WTC11 (cell line): ENCODE data around the gene SLC46A1. TPM values are rescaled to one million over a fixed set of nuclear protein-coding genes. Genes with fewer than 3 reads are reported as not detected.

Experiments used
- ATF2 ChIP-seq: sonication (generic); formaldehyde crosslinking; IDR thresholded peaks from 2 replicates; pipeline ENCODE4 v1.8.1; 2022; ENCODE audit warnings: low read depth, missing genetic modification reagents, borderline replicate concordance
- ATF6 ChIP-seq: sonication (generic); formaldehyde crosslinking; IDR thresholded peaks from 2 replicates; pipeline ENCODE4 v1.8.1; 2023; ENCODE audit warnings: mild to moderate bottlenecking, missing genetic modification reagents
- E2F1 ChIP-seq: sonication (generic); formaldehyde crosslinking; IDR thresholded peaks from 2 replicates; pipeline ENCODE4 v1.8.0; 2022; ENCODE audit warnings: mild to moderate bottlenecking, missing genetic modification reagents
- ESRRA ChIP-seq: sonication (generic); formaldehyde crosslinking; IDR thresholded peaks from 2 replicates; pipeline ENCODE4 v1.8.1; 2022; ENCODE audit warnings: mild to moderate bottlenecking, missing genetic modification reagents, borderline replicate concordance
- FOXJ3 ChIP-seq: sonication (generic); formaldehyde crosslinking; IDR thresholded peaks from 2 replicates; pipeline ENCODE4 v1.9.0; 2021; ENCODE audit warnings: missing genetic modification reagents, mild to moderate bottlenecking, borderline replicate concordance
- GTF2I ChIP-seq: fragments of 250-450 bp; sonication (Bioruptor Pico); conservative IDR thresholded peaks from 2 replicates; pipeline ENCODE4 v1.4.0; 2021; ENCODE audit warnings: mild to moderate bottlenecking
- HMGA2 ChIP-seq: fragments of 250-450 bp; sonication (Bioruptor Pico); IDR thresholded peaks from 2 replicates; pipeline ENCODE4 v1.4.0; 2021; ENCODE audit warnings: mild to moderate bottlenecking, moderate library complexity
- HMGXB4 ChIP-seq: sonication (generic); formaldehyde crosslinking; IDR thresholded peaks from 2 replicates; pipeline ENCODE4 v1.8.1; 2023; ENCODE audit warnings: mild to moderate bottlenecking, moderate library complexity, missing genetic modification reagents
- JAZF1 ChIP-seq: fragments of 250-450 bp; sonication (Bioruptor Pico); IDR thresholded peaks from 2 replicates; pipeline ENCODE4 v1.9.0; 2021; ENCODE audit warnings: moderate library complexity, mild to moderate bottlenecking, inconsistent platforms
- KAT7 ChIP-seq: sonication (generic); formaldehyde crosslinking; IDR thresholded peaks from 2 replicates; pipeline ENCODE4 v1.8.1; 2023; ENCODE audit warnings: missing genetic modification reagents, mild to moderate bottlenecking, borderline replicate concordance
- MAX ChIP-seq: sonication (generic); formaldehyde crosslinking; IDR thresholded peaks from 2 replicates; pipeline ENCODE4 v1.8.0; 2022; ENCODE audit warnings: mild to moderate bottlenecking, missing genetic modification reagents
- MLX ChIP-seq: sonication (generic); formaldehyde crosslinking; IDR thresholded peaks from 2 replicates; pipeline ENCODE4 v1.8.1; 2023; ENCODE audit warnings: mild to moderate bottlenecking, missing genetic modification reagents, moderate library complexity
- NFE2L1 ChIP-seq: sonication (generic); formaldehyde crosslinking; IDR thresholded peaks from 2 replicates; pipeline ENCODE4 v1.8.1; 2023; ENCODE audit warnings: missing genetic modification reagents
- NFYB ChIP-seq: sonication (generic); formaldehyde crosslinking; conservative IDR thresholded peaks from 2 replicates; pipeline ENCODE4 v1.8.0; 2022; ENCODE audit warnings: low read depth, missing genetic modification reagents
- NR3C1 ChIP-seq: sonication (generic); formaldehyde crosslinking; conservative IDR thresholded peaks from 2 replicates; pipeline ENCODE4 v1.8.1; 2023; ENCODE audit warnings: low read depth, mild to moderate bottlenecking, missing genetic modification reagents
- RELA ChIP-seq: sonication (generic); formaldehyde crosslinking; IDR thresholded peaks from 2 replicates; pipeline ENCODE4 v1.8.1; 2022; ENCODE audit warnings: missing genetic modification reagents, mild to moderate bottlenecking, borderline replicate concordance
- SMAD3 ChIP-seq: sonication (generic); formaldehyde crosslinking; IDR thresholded peaks from 2 replicates; pipeline ENCODE4 v1.8.0; 2022; ENCODE audit warnings: missing genetic modification reagents, mild to moderate bottlenecking, borderline replicate concordance
- STAT6 ChIP-seq: sonication (generic); formaldehyde crosslinking; conservative IDR thresholded peaks from 2 replicates; pipeline ENCODE4 v1.8.1; 2023; ENCODE audit warnings: mild to moderate bottlenecking, low read depth, missing genetic modification reagents, moderate library complexity
- TEAD1 ChIP-seq: sonication (generic); formaldehyde crosslinking; IDR thresholded peaks from 2 replicates; pipeline ENCODE4 v1.8.0; 2022; ENCODE audit warnings: mild to moderate bottlenecking, missing genetic modification reagents
- TEAD4 ChIP-seq: sonication (generic); formaldehyde crosslinking; IDR thresholded peaks from 2 replicates; pipeline ENCODE4 v1.8.0; 2022; ENCODE audit warnings: mild to moderate bottlenecking, missing genetic modification reagents
- ZBTB43 ChIP-seq: sonication (generic); formaldehyde crosslinking; IDR thresholded peaks from 2 replicates; pipeline ENCODE4 v1.8.1; 2023; ENCODE audit warnings: mild to moderate bottlenecking, missing genetic modification reagents
- ZNF121 ChIP-seq: sonication (generic); formaldehyde crosslinking; IDR thresholded peaks from 2 replicates; pipeline ENCODE4 v1.8.0; 2023; ENCODE audit warnings: missing genetic modification reagents
- ZNF138 ChIP-seq: sonication (generic); formaldehyde crosslinking; conservative IDR thresholded peaks from 2 replicates; pipeline ENCODE4 v1.8.1; 2022; ENCODE audit warnings: mild to moderate bottlenecking, moderate library complexity, missing genetic modification reagents
- ZNF263 ChIP-seq: sonication (generic); formaldehyde crosslinking; IDR thresholded peaks from 2 replicates; pipeline ENCODE4 v1.8.1; 2022; ENCODE audit warnings: low read depth, mild to moderate bottlenecking, moderate library complexity, missing genetic modification reagents
- total RNA-seq: library from RNA; stranded (reverse); gene quantifications from 3 replicates; pipeline ENCODE4 v1.2.3, GENCODE V29; 2021

Gene SLC46A1
- total RNA-seq, 1 experiment from 2014 or later = 6.7 TPM

- no peak for TF ChIP-seq STAT6
- no peak for TF ChIP-seq TEAD1 (CRISPR knock-in tag)
- TF ChIP-seq MAX (CRISPR knock-in tag) = no peak
- no peak for TF ChIP-seq ZNF138 (CRISPR knock-in tag)
- TF ChIP-seq ESRRA (CRISPR knock-in tag) = peak; percentile 50; the same call in 1 of the 2 replicates
- no peak for TF ChIP-seq NFYB
- TF ChIP-seq NR3C1 (CRISPR knock-in tag) = no peak
- TF ChIP-seq TEAD4 (CRISPR knock-in tag) = no peak
- no peak for TF ChIP-seq E2F1 (CRISPR knock-in tag)
- no peak for TF ChIP-seq ATF6 (CRISPR knock-in tag)
- TF ChIP-seq KAT7 (CRISPR knock-in tag) = no peak; the same call in 1 of the 2 replicates
- TF ChIP-seq FOXJ3 = no peak
- no peak for TF ChIP-seq GTF2I
- no peak for TF ChIP-seq SMAD3
- TF ChIP-seq ZNF121 (CRISPR knock-in tag) = 0 out of 2 replicates have a peak, but pooled peaks have one; percentile 21
- peak; percentile 40; the same call in 1 of the 2 replicates for TF ChIP-seq HMGXB4 (CRISPR knock-in tag)
- no peak for TF ChIP-seq ATF2 (CRISPR knock-in tag)
- TF ChIP-seq ZBTB43 (CRISPR knock-in tag) = no peak
- TF ChIP-seq NFE2L1 (CRISPR knock-in tag) = no peak; the same call in 1 of the 2 replicates
- TF ChIP-seq ZNF263 (CRISPR knock-in tag) = no peak
- no peak for TF ChIP-seq MLX
- TF ChIP-seq RELA (CRISPR knock-in tag) = peak; percentile 41; the same call in 1 of the 2 replicates
- TF ChIP-seq HMGA2 (CRISPR knock-in tag) = no peak
- TF ChIP-seq JAZF1 = no peak
Observed at GRCh38 chr17:28405632-28406472, at the start of gene SLC46A1 (continued).
